Naive thymus-derived CD8-positive, alpha-beta T cell (primary cell): ENCODE measurements around the gene CCDC146. TPM values are rescaled to one million over a fixed set of nuclear protein-coding genes. Genes with fewer than 3 reads are reported as not detected.
"Not testable (repeated sequence)": the region's sequence is repeated elsewhere in the genome, so short reads cannot be mapped to it uniquely, and the experiment has no call there.

Source experiments
- ATAC-seq, 2 donors: fragments of 150-1000 bp; cut with Tn5 transposase in 1 of 2; sonication (Bioruptor Pico), chemical (Tn5 transposase) in 1 of 2; 1 replicate in 1 of 2; 2 replicates in 1 of 2; pipeline ENCODE4 v1.10.0; 2021; ENCODE audit warnings: mild to moderate bottlenecking in 2 of 2, moderate library complexity in 2 of 2
- POLR2A ChIA-PET: fragments of 350-600 bp; sonication (Branson Sonifier 250); formaldehyde crosslinking; loops from one replicate; lab custom pipeline; 2021; ENCODE audit warnings: antibody characterized with exemption; lab: Charles Lee
- DNase-seq, 10 donors: peaks; one replicate each; pipeline versions ENCODE4 v3.0.0 to v3.0.0-alpha.2; 2020 to 2022
- H3K27ac Mint-ChIP-seq, 10 donors: one replicate each; pipeline ENCODE4 v1.8.0; 2020 to 2022; ENCODE audit warnings: mild to moderate bottlenecking in 10 of 10, mixed read lengths in 10 of 10, moderate library complexity in 4 of 10, inconsistent platforms in 1 of 10
- H3K27me3 Mint-ChIP-seq, 5 donors: one replicate each; pipeline ENCODE4 v1.8.0; 2021 to 2022; ENCODE audit warnings: mixed read lengths in 5 of 5
- H3K36me3 Mint-ChIP-seq, 3 donors: one replicate each; pipeline ENCODE4 v1.8.0; 2020 to 2022; ENCODE audit warnings: mixed read lengths in 3 of 3, mild to moderate bottlenecking in 2 of 3, inconsistent platforms in 1 of 3
- H3K4me1 Mint-ChIP-seq, 4 donors: one replicate each; pipeline ENCODE4 v1.8.0; 2021 to 2022; ENCODE audit warnings: mixed read lengths in 4 of 4
- H3K4me3 Mint-ChIP-seq, 10 donors: one replicate each; pipeline ENCODE4 v1.8.0; 2020 to 2022; ENCODE audit warnings: mild to moderate bottlenecking in 10 of 10, mixed read lengths in 10 of 10, moderate library complexity in 6 of 10, inconsistent platforms in 1 of 10
- H3K9me3 Mint-ChIP-seq, 9 donors: one replicate each; pipeline ENCODE4 v1.8.0; 2020 to 2022; ENCODE audit warnings: mixed read lengths in 9 of 9, mild to moderate bottlenecking in 3 of 9, inconsistent platforms in 1 of 9, moderate library complexity in 1 of 9
- polyA plus RNA-seq, 3 donors: library from polyadenylated mRNA; unstranded; fragments of 300-500 nt; fragmentation: Illumina TruSeq; gene quantifications; one replicate each; pipeline ENCODE4 v1.2.3, GENCODE V29; 2021
- total RNA-seq, 8 experiments: library from RNA in 2 of 8; stranded (reverse) in 2 of 8; gene quantifications; one replicate each; pipeline ENCODE4 v1.2.3 and lab custom pipeline; 2021 to 2026

Gene CCDC146
- total and polyA plus RNA-seq, 5 experiments from 2014 or later, result 2.3 to 11.5 (median 3.4) TPM

DNA sequence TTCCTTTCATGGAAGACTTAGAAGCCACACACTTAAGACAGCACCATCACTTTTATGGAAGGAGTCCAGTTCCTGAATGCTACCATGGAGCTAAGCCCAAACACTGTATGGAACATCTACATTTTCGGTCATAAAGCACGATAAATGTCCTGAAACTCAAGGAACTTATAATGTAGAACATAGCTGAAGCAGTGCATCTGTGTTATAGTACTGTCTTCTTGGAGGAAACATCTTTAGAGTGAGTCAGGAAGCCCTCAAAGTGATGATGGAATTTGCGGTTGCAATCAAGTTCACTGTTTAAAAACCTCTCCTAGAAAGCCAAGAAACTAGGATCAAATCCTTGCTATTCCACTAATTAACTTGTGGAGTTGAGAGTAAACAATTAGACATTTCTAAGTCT lies 16.5 kb upstream of the CCDC146 start:
- H3K27me3 Mint-ChIP-seq, H3K4me3 Mint-ChIP-seq, H3K9me3 Mint-ChIP-seq, H3K4me1 Mint-ChIP-seq, H3K36me3 Mint-ChIP-seq, DNase-seq, POLR2A ChIA-PET, ATAC-seq: not testable (repeated sequence)
- H3K27ac Mint-ChIP-seq, result peak overlapping the region in 1 of 10 donors; percentile 7

DNA sequence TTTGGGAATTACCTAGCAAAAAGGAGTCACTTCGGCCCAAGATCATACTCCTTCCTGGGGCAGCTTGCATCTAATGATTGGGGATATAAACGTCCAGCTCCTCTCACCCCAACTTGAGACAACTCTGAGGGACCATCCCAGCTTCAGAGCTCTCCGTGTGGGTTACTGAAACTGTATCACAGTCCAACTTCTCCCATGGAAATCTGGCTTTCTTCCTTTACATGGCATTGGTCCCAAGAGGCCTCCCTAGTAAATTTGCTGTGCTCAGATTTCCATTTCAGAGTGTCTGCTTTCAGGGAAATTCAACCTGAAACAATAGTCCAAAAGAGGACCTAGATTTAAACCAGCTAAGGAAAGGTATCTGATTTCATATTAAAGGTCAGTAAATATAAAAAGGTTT lies 14.8 kb upstream of the CCDC146 start:
- H3K4me3 Mint-ChIP-seq, H3K36me3 Mint-ChIP-seq, H3K9me3 Mint-ChIP-seq, H3K4me1 Mint-ChIP-seq, ATAC-seq, H3K27me3 Mint-ChIP-seq, POLR2A ChIA-PET, DNase-seq: not testable (repeated sequence)
- peak overlapping the region in 1 of 10 donors; percentile 78 for H3K27ac Mint-ChIP-seq

DNA sequence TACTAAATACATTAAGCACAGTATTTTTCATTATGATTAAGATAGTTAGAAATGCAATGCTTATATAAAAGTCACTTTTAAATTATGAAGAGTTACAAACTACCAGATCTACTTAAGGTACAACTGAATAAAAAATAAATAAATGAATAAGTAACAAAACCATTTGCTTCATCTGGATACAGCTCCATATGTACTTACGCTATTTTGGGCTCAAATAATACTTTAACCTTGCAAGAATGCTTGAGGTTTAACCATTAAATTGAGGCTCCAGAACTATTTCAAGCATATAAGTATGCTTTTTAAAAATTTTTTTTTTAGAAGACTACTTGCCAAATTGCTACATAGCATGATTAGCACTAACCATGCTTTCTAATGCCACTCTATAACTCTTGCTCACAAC lies 14.1 kb upstream of the CCDC146 start:
- H3K4me3 Mint-ChIP-seq, ATAC-seq: not testable (repeated sequence)

DNA sequence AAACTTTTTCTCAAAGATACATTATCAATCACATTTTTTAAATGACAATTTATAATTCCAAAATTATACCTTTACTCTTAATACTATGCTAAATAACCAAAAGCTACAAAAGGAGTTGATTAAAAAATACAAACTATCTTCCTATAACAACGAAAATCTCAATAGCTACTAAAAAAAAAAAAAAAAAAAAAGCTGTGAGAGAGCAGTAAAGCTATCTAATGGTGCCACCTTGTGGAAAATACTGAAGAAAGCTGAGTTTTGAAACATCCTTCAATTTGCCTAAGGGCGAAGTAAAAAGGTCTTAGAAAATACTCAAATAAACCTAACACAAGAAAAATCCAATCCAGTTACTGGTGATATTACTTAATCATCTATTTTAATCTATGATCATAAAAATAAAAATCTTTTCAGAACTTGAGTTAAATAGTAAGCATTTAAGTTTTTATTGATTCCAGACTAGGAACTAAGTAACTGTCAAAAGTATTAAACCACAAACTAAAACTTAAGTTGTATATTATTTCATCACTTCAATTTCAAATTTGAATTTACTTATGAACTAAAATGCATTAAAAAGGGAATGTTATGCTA lies 9.6 kb upstream of the CCDC146 start:
- POLR2A ChIA-PET, result interaction anchor here (0.5 kb wide), 1 partner anchor 242 kb away, joined by 3 read pairs; no protein-coding TSS in a partner anchor
- ATAC-seq (peak in 1 of 2 donors; percentile 50), DNase-seq (peak in 3 of 10 donors; percentile 31 to 45 (median 38))
- not testable (repeated sequence) for H3K4me3 Mint-ChIP-seq, H3K9me3 Mint-ChIP-seq, H3K36me3 Mint-ChIP-seq, H3K27me3 Mint-ChIP-seq, H3K27ac Mint-ChIP-seq, H3K4me1 Mint-ChIP-seq

More for the DNA sequence above, 14.1 kb upstream of the CCDC146 start:
- DNase-seq, POLR2A ChIA-PET, H3K4me1 Mint-ChIP-seq, H3K36me3 Mint-ChIP-seq, H3K27ac Mint-ChIP-seq, H3K27me3 Mint-ChIP-seq, H3K9me3 Mint-ChIP-seq: not testable (repeated sequence)

DNA sequence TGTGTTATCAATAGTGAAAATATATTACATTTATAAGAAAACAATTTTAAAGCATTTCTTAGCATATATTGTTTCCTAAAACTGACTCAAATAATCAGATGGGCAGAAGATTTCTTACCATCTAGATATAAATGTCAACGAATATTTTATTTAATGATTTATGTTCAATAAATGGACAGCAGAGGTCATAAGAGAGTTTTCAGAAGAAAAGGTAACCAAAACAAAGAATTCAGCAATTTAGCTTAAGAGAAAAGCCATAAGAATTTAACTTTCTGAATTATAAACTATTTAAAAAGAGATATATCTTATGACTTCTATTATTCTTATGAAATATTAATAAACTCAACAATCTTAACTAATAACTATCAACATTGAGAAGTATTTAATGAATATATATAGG lies 3.1 kb downstream of the CCDC146 start:
- H3K4me1 Mint-ChIP-seq, result peaks cover 4 to 24% (median 10%) of the 10 kb centered on the region in 4 donors
- DNase-seq, result peak in 3 of 10 donors; percentile 17 to 22 (median 17)
- H3K27me3 Mint-ChIP-seq, POLR2A ChIA-PET, ATAC-seq, H3K36me3 Mint-ChIP-seq, H3K27ac Mint-ChIP-seq, H3K9me3 Mint-ChIP-seq, H3K4me3 Mint-ChIP-seq: not testable (repeated sequence)

DNA sequence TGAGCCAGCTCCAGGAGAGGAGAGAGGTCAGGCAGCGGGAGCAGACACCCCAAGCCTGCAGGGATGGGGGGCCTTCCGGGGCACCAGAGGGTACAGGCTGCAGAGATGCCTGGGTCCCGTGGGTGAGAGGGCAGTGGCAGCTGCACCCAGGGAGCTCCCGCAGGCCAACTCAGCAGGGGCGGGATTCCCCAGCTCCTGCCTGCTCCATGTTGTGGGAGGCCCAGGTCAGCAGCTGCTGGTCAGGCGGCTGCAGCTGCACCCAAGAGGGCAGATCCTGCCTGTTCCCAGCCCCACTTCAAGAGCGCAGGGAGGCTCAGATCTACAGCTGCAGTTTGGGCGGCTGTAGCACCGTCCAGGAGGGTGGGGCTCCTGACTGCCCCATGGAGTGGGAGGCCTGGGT lies 4.6 kb downstream of the CCDC146 start:
- H3K36me3 Mint-ChIP-seq, POLR2A ChIA-PET: not testable (repeated sequence)

DNA sequence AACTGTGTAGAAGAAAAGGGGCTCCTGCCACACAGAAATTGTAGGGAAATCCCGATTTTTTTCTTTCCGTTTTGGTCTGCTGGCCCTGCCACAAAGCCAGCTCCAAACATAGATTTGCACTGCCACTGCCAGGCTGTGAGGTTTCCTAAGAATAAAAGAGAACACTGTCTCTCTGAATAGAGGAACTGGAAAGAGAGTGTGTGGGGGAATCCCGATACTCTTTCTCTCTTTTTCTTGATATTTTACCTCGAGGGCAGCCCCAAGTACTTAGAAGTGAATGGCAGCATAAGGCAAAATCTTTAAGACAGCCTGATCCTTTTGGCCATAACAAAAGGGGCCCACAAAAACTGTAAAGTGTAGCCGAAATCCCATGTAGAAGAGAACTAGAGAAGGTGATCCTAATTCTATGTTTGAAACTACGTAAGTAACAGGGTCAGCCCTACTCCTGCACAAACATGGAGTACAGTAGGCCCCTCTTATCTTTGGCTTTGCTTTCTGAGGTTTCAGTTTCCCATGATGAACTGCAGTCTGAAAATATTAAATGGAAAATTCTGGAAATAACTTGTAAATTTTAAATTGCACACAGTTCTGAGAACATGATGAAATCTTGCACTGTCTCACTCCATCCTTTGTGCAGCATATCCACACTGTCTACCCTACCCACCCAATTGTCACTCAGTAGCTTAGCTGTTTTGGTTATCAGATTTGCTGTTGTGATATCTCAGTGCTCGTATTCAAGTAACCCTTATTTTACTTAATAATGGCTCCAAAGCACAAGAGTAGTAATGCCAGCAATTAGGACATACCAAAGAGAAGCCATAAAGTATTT lies 6.4 kb downstream of the CCDC146 start:
- ATAC-seq, H3K27me3 Mint-ChIP-seq, H3K27ac Mint-ChIP-seq, POLR2A ChIA-PET, H3K36me3 Mint-ChIP-seq, DNase-seq, H3K4me3 Mint-ChIP-seq, H3K9me3 Mint-ChIP-seq: not testable (repeated sequence)
- H3K4me1 Mint-ChIP-seq, result peaks cover 0 to 10% (median 0%) of the 10 kb centered on the region in 4 donors

More for the DNA sequence above, 4.6 kb downstream of the CCDC146 start:
- not testable (repeated sequence) for H3K27me3 Mint-ChIP-seq, H3K27ac Mint-ChIP-seq, H3K4me3 Mint-ChIP-seq, H3K9me3 Mint-ChIP-seq, ATAC-seq, DNase-seq
- peaks cover 4 to 17% (median 6%) of the 10 kb centered on the region in 4 donors for H3K4me1 Mint-ChIP-seq

DNA sequence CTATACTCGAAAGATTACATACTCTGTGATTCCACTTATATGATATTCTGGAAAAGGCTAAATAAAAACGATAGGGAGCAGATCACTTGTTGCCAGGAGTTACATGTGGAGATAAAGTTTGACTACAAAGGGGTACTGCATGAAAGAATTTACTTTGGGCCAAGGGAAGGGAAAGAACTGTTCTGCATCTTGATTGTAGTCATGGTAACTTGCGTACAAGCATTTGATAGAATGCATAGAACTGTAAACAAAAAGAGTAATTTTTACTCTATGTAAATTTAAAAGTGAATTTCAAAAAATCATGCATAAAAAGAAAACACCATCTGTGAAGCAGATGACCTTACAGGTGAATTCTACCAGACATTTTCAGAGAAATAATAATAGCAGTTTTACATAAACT lies 9.4 kb downstream of the CCDC146 start:
- H3K27ac Mint-ChIP-seq, H3K9me3 Mint-ChIP-seq, DNase-seq, H3K27me3 Mint-ChIP-seq, H3K4me3 Mint-ChIP-seq, H3K36me3 Mint-ChIP-seq, POLR2A ChIA-PET, H3K4me1 Mint-ChIP-seq, ATAC-seq: not testable (repeated sequence)

DNA sequence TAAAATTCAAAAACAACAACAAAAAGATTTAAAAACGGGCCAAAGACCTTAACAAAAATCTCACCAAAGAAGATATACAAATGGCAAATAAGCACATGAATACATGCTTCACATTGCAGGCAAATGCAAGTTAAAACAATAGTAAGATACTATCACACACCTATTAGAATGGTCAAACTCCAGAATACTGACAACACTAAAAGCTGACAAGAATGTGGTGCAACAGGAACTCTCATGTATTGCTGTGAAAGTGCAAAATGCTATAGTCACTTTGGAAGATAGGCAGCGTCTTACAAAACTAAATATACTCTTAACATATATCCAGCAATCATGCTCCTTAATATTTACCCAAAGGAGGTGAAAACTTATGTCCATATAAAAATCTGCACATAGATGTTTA lies 16.3 kb downstream of the CCDC146 start:
- POLR2A ChIA-PET, H3K27me3 Mint-ChIP-seq: not testable (repeated sequence)

DNA sequence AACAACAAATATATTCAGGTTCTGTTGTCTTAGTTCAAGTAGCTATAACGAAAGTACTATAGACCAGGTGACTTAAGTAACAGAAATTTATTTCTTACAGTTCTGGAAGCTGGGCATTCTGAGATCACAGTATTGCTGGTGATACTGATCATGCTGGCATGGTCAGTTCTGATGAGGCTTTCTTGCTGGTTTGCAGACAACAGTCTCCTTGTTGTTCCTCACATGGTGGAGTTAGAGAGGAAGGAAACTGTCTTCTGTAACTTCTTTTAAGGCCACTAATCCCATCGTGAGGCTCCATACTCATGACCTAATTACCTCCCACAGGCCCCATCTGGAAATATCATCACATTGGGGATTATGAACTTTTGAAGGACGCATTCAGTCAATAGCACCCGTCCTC lies 17.9 kb downstream of the CCDC146 start:
- peaks cover 0 to 21% (median 0%) of the 10 kb centered on the region in 3 donors for H3K36me3 Mint-ChIP-seq
- H3K27me3 Mint-ChIP-seq, POLR2A ChIA-PET, DNase-seq, ATAC-seq, H3K4me1 Mint-ChIP-seq, H3K4me3 Mint-ChIP-seq, H3K27ac Mint-ChIP-seq: not testable (repeated sequence)
- peaks cover 0 to 28% (median 3%) of the 10 kb centered on the region in 9 donors for H3K9me3 Mint-ChIP-seq

More for the DNA sequence above, 16.3 kb downstream of the CCDC146 start:
- not testable (repeated sequence) for DNase-seq, H3K4me1 Mint-ChIP-seq, H3K27ac Mint-ChIP-seq, ATAC-seq, H3K4me3 Mint-ChIP-seq
- Mint-ChIP-seq H3K9me3 (peaks cover 0 to 15% (median 2%) of the 10 kb centered on the region in 9 donors), H3K36me3 (peaks cover 0 to 11% (median 0%) of the 10 kb centered on the region in 3 donors)

DNA sequence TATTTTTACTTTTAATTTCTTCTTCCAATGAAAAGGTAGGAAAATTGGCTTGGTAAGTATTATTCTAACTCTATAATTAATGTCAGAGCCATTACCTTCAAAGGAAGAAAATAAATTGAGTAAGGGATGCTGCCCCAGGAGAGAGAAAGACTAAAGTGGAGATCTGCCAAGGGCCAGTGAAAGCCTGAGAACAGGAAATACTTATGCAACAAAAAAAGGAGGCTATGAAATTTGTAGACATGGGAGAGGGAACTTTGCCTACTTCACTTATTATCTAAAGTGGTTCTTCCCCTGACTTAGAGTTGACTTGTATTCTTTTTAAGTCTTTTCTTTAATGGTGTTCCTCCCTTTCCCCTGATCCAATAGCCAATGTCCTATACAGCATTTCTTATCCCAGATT lies 29.8 kb downstream of the CCDC146 start:
- ATAC-seq, H3K4me3 Mint-ChIP-seq, H3K4me1 Mint-ChIP-seq, H3K36me3 Mint-ChIP-seq, H3K9me3 Mint-ChIP-seq, H3K27me3 Mint-ChIP-seq, POLR2A ChIA-PET, H3K27ac Mint-ChIP-seq, DNase-seq: not testable (repeated sequence)

DNA sequence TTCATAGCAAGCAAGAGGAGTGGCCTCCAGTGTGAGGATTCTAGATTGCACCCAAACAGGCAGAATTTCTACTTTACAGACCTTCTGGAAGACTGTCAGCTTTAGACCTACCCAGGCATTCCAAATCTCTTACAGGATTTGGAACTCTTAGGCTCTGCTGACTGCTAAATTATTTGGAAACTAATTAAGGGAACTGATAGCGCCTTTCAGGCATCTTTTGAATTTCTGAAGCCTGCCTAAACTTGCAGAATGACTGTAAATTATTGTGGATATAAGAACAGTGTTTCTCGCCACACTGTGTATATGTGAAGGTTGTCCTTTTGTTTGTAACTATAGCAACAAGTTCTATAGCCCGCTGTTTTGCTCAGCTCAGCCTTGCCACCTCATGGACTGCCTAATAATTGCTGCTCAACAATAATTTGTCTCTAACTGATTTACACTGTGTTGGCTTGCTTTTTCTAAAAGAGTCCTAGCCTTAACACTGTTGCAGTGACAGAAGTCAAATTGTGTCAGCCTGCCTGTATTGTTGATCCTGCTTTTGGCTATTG lies 32.6 kb downstream of the CCDC146 start:
- H3K9me3 Mint-ChIP-seq, H3K4me1 Mint-ChIP-seq, DNase-seq, POLR2A ChIA-PET, H3K27ac Mint-ChIP-seq, H3K4me3 Mint-ChIP-seq, H3K27me3 Mint-ChIP-seq, H3K36me3 Mint-ChIP-seq: not testable (repeated sequence)
- peak in 1 of 2 donors; percentile 18 for ATAC-seq
